GM10248 (cell line): ENCODE data around the gene ZNF224.
A peak's percentile ranks its signal among the peaks of the same experiment; 100 is the strongest.

Experiments used
- CTCF ChIA-PET: fragments of 300-600 bp; sonication (Branson Sonifier 250); formaldehyde crosslinking; extraction: SDS; loops from one replicate; lab custom pipeline; 2021; ENCODE audit warnings: antibody characterized with exemption; lab: Yijun Ruan, JAX
- POLR2A ChIA-PET: fragments of 350-650 bp; sonication (Branson Sonifier 250); formaldehyde crosslinking; extraction: SDS; loops from one replicate; lab custom pipeline; 2020; ENCODE audit warnings: antibody characterized with exemption; lab: Yijun Ruan, JAX
- DNase-seq: peaks from one replicate; pipeline ENCODE4 v3.0.0; 2012; ENCODE audit errors: extremely low spot score
- TF ChIP-seq, protein P1 (sequence below): IDR thresholded peaks from 2 replicates; pipeline ENCODE4 v1.5.1; 2012; ENCODE audit warnings: mild to moderate bottlenecking, low read depth; ENCODE audit errors: extremely low read depth, missing control alignments, control extremely low read depth

ZNF224 gene

DNA sequence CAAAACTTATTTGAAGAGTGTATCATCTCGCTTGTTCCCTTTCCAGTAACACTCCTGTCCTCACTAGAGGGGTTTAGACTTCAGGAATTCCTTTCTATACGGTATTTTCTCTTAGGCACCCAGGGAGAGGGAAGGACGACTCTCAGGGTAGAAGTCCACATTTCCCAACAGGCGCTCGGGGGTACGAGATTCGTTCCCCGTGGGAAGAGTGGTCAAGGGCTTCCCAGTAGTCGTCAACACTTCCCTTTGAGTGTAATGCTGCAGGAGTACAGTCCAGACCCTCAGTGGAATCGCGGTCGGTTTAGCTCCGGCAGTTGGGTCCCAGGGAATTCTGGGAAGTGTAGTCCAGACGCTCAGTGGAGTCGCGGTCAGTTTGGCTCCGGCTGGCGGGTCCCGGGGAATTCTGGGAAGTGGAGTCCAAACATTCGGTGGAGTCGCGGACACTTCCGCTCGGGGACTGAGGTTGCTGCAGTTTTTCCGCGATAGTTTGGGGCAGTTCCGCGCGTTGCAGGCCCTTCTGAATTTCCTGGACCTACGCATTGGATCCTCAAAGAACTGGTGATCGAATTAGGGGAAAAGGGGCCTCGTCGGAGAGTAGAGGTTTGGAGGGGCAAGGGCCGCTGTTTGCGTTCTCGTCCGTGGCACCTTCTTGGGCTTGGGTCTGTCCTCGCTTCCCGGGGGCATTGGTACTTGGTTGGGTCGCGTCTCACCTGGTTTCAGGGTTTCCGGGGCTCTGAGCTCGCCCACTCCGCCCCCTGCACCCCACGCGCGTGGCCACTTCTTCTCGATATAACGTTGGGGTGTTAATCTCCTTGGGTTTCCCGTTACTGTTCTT lies at the start of gene ZNF224:
Gene ZNF224 (plus strand): TSS at position 431 of the 835 bp plus-strand sequence. CDS start 3,513 bp downstream, outside the sequence.
- DNase-seq: peak; percentile 90
- ChIA-PET POLR2A (interaction anchor here (0.6 kb wide), 1 partner anchor 215 kb away, joined by 4 read pairs; no protein-coding TSS in a partner anchor), CTCF (interaction anchor here (0.8 to 1.4 kb wide), 6 partner anchors 9 to 91 kb away, joined by 3 to 4 read pairs (median 3); no protein-coding TSS in a partner anchor)
- TF ChIP-seq, protein P1, sequence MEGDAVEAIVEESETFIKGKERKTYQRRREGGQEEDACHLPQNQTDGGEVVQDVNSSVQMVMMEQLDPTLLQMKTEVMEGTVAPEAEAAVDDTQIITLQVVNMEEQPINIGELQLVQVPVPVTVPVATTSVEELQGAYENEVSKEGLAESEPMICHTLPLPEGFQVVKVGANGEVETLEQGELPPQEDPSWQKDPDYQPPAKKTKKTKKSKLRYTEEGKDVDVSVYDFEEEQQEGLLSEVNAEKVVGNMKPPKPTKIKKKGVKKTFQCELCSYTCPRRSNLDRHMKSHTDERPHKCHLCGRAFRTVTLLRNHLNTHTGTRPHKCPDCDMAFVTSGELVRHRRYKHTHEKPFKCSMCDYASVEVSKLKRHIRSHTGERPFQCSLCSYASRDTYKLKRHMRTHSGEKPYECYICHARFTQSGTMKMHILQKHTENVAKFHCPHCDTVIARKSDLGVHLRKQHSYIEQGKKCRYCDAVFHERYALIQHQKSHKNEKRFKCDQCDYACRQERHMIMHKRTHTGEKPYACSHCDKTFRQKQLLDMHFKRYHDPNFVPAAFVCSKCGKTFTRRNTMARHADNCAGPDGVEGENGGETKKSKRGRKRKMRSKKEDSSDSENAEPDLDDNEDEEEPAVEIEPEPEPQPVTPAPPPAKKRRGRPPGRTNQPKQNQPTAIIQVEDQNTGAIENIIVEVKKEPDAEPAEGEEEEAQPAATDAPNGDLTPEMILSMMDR: no peak

DNA sequence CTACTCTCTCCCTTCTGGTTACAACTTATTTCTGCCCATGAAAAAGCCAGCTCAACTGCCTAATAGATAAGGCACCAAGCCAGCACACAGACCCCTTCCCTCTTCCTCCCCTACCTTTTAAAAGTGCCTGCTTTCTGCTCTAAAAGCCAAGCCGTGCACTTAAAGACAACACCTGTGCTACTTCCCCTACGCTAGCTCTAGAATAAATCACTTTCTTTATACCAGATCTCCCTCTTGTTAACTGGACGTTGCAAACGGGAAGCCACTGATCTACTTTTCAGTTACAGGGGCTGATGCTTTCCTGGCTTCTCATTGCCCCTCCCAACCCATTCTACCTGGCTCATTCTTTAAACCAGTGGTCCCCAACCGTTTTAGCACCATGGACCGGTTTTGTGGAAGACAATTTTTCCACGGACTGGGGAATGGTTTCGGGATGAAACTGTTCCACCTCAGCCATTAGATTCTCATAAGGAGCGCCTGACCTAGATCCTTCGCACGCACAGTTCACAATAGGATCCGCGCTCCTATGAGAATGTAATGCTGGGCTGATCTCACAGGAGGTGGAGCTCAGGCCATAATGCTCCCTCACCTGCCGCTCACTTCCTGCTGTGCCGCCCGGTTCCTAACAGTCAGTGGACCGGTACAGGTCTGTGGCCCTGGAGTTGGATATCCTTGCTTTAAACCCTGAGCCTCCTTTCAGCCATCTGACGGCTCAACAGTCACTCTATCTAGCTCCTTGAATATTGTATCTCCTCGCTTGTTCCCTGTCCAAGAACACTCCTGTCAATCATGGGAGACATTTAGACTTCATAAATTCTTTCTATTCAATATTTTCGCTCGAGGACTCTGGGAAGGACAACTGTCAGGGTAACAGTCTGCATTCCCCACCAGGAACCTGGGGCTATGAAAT lies 43.2 kb upstream of the ZNF224 start:
- TF ChIP-seq, protein P1: no peak
- ChIA-PET POLR2A (no interaction called here), CTCF (interaction anchor here (1.0 to 1.6 kb wide), 3 partner anchors 11 to 19 kb away, joined by 3 read pairs; no protein-coding TSS in a partner anchor)
- no peak for DNase-seq

DNA sequence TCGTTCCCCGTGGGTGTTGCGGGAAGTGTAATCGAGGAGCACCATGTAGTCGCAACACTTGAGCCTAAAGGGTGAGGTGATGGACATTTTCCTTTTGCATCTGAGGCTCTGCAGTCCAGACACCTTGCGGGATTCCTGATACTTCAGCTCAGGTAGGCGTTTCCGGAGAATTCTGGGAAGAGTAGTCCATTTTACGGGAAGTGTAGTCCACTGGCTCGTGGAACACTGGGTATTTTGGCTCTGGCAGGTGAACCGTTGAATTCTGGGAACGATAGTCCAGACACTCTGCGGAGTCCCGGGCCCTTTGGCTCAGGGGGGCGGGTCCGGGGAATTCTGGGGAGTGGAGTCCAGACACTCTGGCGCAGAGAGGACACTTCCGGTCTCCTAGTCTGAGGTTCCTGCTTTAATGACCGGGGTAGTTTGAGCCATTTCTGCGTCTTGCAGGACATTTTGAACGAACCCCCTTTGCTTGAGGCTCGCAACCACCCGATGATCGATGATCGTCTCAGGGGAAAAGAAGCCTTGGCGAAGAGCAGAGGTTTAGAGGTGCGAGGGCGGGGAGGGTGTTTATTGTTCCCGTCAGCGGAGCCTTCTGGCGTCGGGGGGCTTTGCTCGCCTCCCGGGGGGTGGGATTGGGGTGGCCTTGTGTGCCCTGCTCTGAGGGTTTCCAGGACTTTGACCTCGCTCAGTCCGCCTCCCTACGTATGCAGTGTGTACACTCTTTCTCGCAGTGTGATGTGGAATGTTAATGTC lies 42.3 kb upstream of the ZNF224 start, which contains the start of gene ZNF223:
Gene ZNF223 (plus strand): TSS at position 387 of the 753 bp plus-strand sequence. CDS start 3,141 bp downstream, outside the sequence.
- TF ChIP-seq, protein P1: no peak
- CTCF ChIA-PET: interaction anchor here (1.3 to 1.6 kb wide), 2 partner anchors 10 to 12 kb away, joined by 3 read pairs; no protein-coding TSS in a partner anchor
- DNase-seq: peak; percentile 83
- POLR2A ChIA-PET: no interaction called here

DNA sequence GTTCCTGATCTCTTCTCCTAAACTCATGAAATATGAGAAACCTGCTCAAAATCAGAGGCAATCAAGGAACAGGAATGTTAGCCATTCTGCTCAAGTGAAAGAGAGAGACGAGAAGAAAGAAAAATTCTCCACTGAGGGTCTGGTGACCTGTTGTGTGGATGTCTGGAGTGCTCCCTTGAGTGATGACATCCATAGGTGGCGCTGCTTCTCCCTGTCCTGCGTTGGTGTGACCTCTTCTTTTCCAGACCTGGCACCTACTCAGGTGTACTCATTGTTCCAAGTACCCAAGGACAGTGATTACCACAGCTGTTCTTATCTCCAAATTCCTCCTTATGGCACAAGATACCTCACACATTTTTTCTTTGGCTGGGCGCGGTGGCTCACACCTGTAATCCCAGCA lies 38.3 kb upstream of the ZNF224 start:
- ChIA-PET CTCF (no interaction called here), POLR2A (no interaction called here)
- TF ChIP-seq, protein P1: no peak
- DNase-seq: no peak

DNA sequence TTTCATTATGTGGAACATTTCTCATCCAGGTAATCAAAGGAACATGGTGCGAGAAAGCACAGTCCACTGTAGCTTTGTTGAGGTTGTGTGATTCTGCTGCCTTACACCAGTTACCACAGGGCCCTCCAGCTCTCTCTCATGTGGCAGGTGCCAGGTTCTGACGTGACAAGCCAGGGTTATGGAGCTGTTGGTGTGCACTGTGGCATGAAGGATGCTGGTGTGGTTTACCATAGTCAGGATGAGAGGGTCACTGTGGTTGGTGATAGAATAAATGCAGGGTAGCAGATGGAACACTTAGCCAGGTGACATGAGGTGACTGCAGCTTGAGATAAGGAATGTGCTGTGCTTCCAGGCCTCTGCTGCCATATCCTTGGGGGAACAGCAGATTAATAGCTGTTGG lies 34.9 kb upstream of the ZNF224 start:
- ChIA-PET CTCF (interaction anchor here (1.1 kb wide), 1 partner anchor 17 kb away, joined by 4 read pairs; no protein-coding TSS in a partner anchor), POLR2A (no interaction called here)
- DNase-seq: no peak
- TF ChIP-seq, protein P1: no peak
